ENCODE data around the gene ATP1A1.

ATP1A1 gene

DNA sequence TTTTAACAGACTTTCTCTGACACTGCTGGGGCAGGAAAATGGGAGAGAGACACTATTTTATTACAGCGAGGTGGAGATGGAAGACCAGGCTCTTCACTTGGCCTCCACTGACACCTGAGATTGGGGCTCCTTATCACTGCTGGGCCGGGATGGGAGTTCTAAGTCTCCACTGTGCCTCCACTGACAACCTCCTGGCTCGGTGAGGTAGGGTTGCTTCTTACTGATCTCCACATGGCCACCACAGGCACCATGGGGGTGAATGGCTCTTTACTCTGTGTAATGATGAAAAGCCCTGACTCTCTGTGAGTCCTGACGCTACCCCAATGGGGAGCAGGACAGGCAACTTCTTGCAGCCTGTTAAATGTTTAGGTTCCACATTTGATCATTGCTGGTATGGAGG is 67.7 kb downstream of the ATP1A1 start:
- DNase-seq (ENCODE audit: low spot score), result no peak

DNA sequence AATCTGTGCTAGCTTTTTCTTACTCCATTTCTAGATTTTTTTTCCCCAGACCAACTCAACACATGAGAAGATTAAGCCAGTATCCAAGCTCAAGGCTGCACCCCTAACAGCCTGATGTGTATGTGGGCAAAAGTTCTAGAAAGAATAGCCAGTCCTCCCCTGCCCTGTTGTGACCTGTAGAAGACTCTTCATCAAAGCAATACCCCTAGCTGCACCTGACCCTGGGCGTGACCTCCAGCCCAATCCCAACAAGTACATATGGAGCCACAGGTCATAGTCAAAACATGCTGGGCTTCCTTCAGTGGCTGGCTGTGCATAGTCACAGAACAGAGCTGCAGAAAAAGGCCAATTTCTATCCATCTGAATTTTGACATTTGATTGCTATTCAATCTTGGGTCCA is 72.5 kb downstream of the ATP1A1 start:
- DNase-seq (ENCODE audit: low spot score), result no peak

DNA sequence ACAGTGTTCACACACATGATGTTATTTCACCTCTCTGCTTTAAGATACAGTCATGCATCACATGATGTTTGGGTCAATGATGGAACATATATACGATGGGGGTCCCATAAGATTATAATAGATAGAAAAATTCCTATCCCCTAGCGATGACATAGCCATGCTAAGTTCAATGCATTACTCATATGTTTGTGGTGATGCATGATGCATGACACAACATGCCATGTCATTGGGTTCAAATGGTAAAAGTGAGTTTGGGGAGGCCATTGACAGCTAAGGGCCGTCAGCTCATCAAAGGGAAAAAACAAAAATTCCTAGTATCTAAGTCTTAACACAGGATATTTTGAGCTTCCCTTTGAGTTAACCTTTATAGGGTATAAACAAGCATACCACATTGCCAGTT is 73.6 kb downstream of the ATP1A1 start:
- no peak for DNase-seq (ENCODE audit: low spot score)

DNA sequence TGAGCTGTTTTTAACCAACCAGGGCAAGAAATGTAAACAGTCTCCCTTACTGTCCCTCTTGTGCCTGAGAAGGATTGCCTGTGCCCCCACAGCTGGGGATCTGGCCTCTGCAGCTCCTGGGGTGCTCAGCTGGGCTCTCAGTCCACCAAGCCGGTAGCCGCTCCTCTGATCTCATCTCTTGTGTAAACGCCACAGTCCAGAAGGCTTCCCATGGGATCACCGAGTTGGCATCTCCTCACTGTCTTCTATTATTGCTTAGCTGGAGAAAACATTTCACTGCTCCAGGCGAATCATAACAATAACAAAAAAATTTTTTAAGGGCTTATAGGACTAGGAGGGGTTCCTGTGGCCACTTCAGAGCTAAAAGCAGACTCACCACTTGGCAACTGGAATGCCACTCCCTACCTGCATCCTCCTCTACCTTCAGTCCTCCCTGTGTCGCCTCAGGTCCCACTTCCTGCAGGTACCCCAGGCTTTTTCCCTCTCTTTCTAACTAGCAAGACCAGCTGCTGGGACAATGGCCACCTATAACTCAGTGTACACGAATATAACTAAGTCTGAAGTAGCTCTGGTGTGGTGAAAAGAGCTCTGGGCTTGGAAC is 75.8 kb downstream of the ATP1A1 start:
- DNase-seq (ENCODE audit: low spot score), result no peak

DNA sequence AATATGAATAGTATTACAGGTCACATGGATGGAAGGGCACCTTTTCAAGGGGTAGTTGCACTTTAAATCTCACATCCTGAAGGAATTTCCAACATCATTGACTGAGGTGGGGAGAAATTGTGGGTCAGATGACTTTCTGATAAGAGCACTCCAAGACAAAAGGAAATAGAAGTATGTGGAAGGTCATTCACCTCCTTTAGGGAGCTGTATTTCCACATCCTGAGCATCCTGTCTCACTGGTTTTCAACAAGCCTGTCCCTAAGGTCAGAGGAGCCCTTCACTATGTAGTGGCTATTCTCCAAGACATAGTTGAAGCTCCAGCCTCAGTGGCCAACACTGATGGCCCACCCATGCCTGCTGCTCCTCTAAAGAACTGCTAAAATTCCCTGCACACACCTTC is 76.5 kb downstream of the ATP1A1 start:
- no peak for DNase-seq (ENCODE audit: low spot score)

DNA sequence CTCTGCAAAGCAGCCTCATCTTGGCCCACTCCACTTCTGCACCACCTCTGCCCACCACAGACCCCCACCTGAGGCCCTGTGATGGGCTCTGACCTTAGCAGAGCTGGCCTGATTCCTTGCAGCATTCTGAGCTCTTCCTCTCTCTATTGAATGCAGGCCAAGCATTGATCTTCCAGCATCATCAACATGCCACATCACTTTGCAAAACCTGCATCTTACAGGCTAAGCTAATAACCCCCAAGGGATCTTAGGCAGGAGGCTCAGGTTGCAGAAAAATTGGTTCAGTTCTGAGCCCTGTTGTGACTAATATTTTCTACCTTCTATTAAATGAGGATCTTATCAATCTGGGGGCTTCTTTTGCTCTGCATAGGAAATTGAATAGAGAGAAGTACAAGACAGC is 78.7 kb downstream of the ATP1A1 start:
- DNase-seq (ENCODE audit: low spot score), result no peak

DNA sequence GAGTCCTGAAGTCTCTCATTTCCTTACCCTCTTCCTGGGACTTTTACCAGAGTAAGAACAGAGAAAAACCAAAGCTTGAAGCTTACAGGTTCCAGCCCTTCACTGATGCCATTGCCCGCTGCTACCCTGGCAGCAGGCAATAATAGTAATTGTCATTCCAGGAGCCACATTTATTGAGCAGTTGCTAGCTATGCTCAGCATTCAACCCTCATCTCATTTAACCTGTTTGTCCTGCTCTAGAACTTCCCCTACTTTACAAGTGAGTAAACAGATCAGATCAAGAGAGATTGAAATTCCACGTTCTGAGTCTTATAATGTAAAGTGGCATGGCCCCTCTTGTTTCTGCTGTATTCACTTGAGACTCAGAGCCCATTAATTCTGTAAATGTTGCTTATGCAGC is 80.4 kb downstream of the ATP1A1 start:
- DNase-seq (ENCODE audit: low spot score), result no peak

DNA sequence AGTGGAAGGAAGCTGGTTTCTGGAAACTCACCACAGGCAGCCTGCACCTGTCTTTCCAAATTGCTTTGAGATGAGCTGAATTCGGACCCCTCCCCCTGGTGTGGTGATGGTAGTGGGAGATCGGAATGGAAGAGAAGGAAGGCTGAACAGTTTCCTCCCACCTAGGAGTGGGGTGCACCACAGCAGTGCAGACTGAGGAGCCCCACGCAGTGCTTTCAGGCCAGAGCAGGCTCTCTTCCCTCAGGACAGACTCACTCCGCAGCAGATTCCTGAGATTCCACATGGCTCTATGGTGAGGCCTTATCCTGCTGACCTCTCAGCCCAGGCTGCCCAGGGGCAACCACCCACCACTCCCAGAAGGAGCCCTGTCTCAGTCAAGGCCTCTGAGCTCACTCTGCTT is 80.9 kb downstream of the ATP1A1 start:
- DNase-seq (ENCODE audit: low spot score), result no peak

All from putamen (tissue), 1 donor.